Cardiac muscle cell (in vitro differentiated cells and primary cell): ENCODE results near the gene ALPI. TPM values are rescaled to one million over a fixed set of nuclear protein-coding genes. Genes with fewer than 3 reads are reported as not detected.

Experiments
- DNase-seq, 2 donors: peaks; one replicate each; pipeline versions ENCODE4 v3.0.0 to v3.0.0-alpha.2; 2010 to 2017; ENCODE audit warnings: low read depth in 1 of 2, low spot score in 1 of 2
- H3K27ac ChIP-seq: fragments of 200-600 bp; sonication (generic); 2 replicates; pipeline ENCODE4 v1.5.1; 2016
- H3K27me3 ChIP-seq: fragments of 200-600 bp; sonication (generic); 2 replicates; pipeline ENCODE4 v1.6.0; 2016; ENCODE audit warnings: control low read depth
- H3K36me3 ChIP-seq: fragments of 200-600 bp; sonication (generic); 2 replicates; pipeline ENCODE4 v1.5.1; 2016; ENCODE audit warnings: control low read depth
- H3K4me1 ChIP-seq: fragments of 200-600 bp; sonication (generic); 2 replicates; pipeline ENCODE4 v1.8.1; 2017; ENCODE audit warnings: low read depth, mild to moderate bottlenecking, mixed run types
- H3K4me3 ChIP-seq: fragments of 200-600 bp; sonication (generic); 2 replicates; pipeline ENCODE4 v1.5.1; 2016; ENCODE audit warnings: mild to moderate bottlenecking
- H3K9me3 ChIP-seq: fragments of 200-600 bp; sonication (generic); 2 replicates; pipeline ENCODE4 v1.5.1; 2017; ENCODE audit warnings: low read depth, mild to moderate bottlenecking, control low read depth
- polyA plus RNA-seq: library from polyadenylated mRNA; unstranded; fragments of >200 nt; fragmentation: Nextera tagmentation; extraction: Ambion mirVana; gene quantifications from 2 replicates; pipeline ENCODE4 v1.2.1, GENCODE V29; 2016
- total RNA-seq: library from RNA; depleted of rRNA; stranded (reverse); fragments of >200 nt; gene quantifications from 2 replicates; pipeline ENCODE4 v1.2.3, GENCODE V29; 2016
- TF ChIP-seq, protein P1 (sequence below): IDR thresholded peaks from 2 replicates; pipeline ENCODE4 v1.5.1; 2012; ENCODE audit warnings: low read depth, mild to moderate bottlenecking, low read length

The ALPI gene
- total and polyA plus RNA-seq, 2 experiments from 2014 or later, result not detected

DNA sequence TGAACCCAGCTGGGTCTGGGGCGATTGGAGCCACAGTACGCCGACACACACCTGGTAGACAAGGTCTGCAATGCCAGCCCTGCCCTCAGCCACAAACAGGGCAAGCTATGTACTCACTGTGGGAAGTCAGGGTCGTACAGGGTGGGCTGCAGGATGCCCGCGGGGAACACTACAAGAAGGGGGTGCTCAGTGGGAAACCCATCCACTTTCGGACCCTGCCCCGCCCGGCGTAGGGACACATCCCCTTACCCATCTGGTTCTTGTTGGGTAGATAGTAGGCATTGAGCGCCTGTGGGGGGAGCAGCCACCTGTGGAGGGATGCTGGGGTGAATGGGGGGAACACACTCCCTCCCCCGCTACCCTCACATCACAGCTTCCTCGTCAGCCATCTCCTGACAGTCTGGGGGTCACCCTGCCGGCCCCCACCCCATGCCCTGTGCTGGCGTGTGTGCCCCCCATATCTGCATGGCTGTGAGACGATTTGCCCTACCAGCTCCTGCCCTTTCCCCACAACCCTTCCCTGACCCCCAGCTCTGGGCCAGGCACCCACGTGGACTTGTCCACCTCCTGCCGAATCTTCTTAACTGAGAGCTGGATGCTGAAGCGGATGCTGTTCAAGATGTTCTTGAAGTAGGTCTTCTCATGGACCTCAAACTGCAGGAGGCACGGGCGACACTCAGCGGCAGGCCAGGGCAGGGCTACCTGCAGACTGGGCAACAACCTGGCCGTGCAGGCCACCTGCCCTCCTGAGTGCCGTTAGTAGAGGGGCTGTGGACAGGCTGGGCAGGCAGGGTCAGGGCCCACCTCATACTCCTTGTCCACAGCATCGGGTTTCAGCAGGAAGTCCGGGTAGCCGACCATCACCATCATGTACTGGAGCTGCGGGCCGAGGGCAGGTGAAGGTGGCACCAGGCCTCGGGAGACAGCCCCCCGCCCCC is 26.6 kb downstream of the ALPI start:
- Histone ChIP-seq H3K27me3 (peaks cover 94% of the 10 kb centered on the region), H3K4me1 (peaks cover 4% of the 10 kb centered on the region), H3K27ac (no peak overlapping the region), H3K9me3 (no peaks in the 10 kb centered on the region), H3K36me3 (no peaks in the 10 kb centered on the region), H3K4me3 (no peak overlapping the region)
- no peak for DNase-seq
- TF ChIP-seq, protein P1, sequence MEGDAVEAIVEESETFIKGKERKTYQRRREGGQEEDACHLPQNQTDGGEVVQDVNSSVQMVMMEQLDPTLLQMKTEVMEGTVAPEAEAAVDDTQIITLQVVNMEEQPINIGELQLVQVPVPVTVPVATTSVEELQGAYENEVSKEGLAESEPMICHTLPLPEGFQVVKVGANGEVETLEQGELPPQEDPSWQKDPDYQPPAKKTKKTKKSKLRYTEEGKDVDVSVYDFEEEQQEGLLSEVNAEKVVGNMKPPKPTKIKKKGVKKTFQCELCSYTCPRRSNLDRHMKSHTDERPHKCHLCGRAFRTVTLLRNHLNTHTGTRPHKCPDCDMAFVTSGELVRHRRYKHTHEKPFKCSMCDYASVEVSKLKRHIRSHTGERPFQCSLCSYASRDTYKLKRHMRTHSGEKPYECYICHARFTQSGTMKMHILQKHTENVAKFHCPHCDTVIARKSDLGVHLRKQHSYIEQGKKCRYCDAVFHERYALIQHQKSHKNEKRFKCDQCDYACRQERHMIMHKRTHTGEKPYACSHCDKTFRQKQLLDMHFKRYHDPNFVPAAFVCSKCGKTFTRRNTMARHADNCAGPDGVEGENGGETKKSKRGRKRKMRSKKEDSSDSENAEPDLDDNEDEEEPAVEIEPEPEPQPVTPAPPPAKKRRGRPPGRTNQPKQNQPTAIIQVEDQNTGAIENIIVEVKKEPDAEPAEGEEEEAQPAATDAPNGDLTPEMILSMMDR, result no peak

DNA sequence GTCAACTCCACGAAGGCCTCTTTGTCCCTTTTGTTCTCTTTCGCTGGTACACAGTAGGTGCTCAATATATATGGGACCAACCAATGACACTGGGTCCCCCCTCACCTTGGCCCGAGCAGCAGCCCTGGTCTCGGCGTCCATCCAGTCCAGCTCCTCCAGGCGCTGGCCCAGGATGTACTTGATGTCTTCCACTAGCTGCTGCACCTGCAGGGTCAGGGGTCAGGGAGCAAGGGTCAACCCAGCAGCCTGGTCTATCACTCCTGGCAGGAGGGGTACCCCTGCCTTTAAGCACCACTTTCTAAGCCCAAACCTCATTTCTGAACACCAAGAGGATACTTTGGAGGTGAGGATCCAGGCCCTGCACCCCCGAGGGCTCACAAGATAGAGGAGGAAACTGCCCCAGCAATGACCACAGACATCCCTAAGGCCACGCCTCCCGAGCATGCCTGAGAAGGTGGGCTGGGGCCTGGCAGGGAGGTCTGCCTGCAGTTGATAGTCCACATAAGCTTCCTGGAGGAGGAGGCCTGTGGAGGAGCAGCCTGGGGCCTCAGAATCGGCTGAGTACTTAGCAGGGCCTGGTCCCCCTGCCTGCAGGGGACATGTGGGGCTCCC is 27.5 kb downstream of the ALPI start:
- Histone ChIP-seq H3K27ac (no peak overlapping the region), H3K27me3 (peaks cover 94% of the 10 kb centered on the region)
- no peak for DNase-seq

DNA sequence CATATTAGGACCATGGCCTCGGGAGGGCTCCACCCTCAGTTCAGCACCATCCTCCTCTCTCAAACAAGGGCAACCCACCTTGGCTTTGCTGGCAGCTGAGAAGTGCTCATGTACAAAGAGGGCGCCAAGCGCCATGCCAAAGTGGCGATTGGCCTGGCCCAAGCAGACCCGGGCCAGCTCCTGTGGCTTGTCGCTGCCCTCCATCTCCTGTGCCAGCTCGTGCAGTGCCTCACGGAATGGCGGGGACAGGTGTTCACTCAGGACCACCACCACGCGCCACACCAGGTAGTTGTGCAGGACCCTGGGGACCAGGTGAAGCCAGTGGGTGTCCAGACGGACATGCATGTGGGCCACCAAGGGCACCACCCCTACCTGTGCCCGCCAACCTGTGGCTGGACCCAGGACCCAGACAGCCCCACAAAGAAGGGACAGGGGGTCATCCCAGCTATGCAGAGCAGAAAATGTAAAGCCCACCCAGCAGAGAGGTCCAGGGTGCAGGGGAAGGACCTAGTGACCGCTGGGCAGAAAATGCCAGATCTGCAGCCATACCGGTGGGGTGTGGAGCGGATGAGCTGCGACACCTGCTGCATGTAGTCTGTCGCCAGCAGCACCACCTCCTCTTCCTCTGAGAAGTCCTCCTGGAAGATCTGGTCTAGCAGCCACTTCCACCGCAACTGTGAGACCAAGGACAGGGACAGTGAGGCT is 28.1 kb downstream of the ALPI start:
- Histone ChIP-seq H3K4me3 (no peak overlapping the region), H3K4me1 (peaks cover 4% of the 10 kb centered on the region), H3K9me3 (no peaks in the 10 kb centered on the region), H3K27ac (no peak overlapping the region), H3K36me3 (no peaks in the 10 kb centered on the region), H3K27me3 (peaks cover 97% of the 10 kb centered on the region)
- DNase-seq, result no peak
- TF ChIP-seq, protein P1, result no peak

More for the DNA sequence above, 27.5 kb downstream of the ALPI start:
- Histone ChIP-seq H3K4me1 (peaks cover 4% of the 10 kb centered on the region), H3K36me3 (no peaks in the 10 kb centered on the region), H3K4me3 (no peak overlapping the region), H3K9me3 (no peaks in the 10 kb centered on the region)
- TF ChIP-seq, protein P1, result no peak

DNA sequence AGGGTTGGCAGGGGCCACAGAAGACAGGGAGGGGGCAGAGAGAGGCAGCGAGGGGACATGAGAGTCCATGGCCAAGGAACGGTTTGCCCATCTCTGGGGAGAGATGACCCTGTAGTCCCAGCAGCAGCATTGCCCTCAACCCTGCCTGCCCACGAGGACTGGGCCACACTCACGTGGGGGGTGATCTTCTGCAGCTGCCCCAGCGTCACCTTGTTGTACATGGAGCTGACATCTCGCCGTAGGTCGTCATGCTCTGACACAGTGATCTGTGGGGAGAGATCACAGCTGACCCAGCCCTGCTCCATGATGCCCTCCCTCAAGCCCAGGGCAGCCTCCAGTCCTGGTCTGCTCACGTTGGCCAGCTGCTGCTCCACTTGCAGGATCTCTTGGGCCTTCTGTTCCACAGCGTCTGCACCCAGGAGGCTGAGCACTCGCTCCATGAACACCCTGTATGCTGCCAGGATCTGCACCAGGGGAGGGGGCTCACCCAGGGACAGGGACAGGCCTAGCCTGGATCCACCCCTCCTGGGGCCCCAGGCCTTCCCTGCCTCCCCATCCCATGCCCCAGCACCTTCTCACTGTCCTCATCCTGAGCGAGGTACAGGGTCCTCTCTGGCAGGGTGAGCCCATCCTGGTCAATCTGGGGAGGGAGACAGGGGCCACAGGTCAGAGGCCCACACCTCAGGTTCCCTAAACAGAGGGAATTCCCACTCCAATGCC is 28.8 kb downstream of the ALPI start:
- DNase-seq, result no peak
- Histone ChIP-seq H3K27me3 (peaks cover 97% of the 10 kb centered on the region), H3K9me3 (no peaks in the 10 kb centered on the region), H3K4me3 (no peak overlapping the region), H3K4me1 (peaks cover 4% of the 10 kb centered on the region), H3K36me3 (no peaks in the 10 kb centered on the region), H3K27ac (no peak overlapping the region)
- TF ChIP-seq, protein P1, result no peak

DNA sequence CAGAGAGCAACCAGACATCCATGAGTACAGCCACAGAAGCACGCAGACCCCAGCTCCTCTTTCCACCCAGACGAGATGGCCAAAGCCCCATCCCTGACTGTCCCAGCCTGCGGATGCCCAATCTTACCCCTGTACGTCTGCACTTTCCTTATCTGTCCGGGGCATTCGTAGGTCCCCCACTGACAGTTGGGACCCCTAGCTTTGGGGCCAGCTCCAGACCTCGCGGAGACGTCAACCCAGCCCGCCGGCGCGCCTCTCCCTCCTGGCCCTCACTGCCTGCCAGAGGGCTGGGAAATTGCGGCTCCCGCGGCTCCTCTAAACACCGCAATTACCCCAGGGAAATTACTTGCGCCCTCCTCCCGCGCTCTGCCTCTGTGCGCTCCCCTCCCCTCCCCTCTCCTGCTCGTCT is 29.4 kb downstream of the ALPI start:
- Histone ChIP-seq H3K4me1 (peaks cover 4% of the 10 kb centered on the region), H3K27ac (no peak overlapping the region), H3K27me3 (peaks cover 99% of the 10 kb centered on the region), H3K9me3 (no peaks in the 10 kb centered on the region), H3K4me3 (peak overlapping the region; percentile 8), H3K36me3 (no peaks in the 10 kb centered on the region)
- TF ChIP-seq, protein P1, result no peak
- DNase-seq, result no peak
